NCI-H187 treated with DMSO at 0.1 percent for 48 hours (cell line): ENCODE measurements around the gene SULF2.
A peak's percentile ranks its signal among the peaks of the same experiment; 100 is the strongest.
"Not testable (repeated sequence)": the region's sequence is repeated elsewhere in the genome, so short reads cannot be mapped to it uniquely, and the experiment has no call there.

Experiments
- DNase-seq: peaks from one replicate; lab custom pipeline; 2025; lab: John Stamatoyannopoulos, UW

The SULF2 gene

DNA sequence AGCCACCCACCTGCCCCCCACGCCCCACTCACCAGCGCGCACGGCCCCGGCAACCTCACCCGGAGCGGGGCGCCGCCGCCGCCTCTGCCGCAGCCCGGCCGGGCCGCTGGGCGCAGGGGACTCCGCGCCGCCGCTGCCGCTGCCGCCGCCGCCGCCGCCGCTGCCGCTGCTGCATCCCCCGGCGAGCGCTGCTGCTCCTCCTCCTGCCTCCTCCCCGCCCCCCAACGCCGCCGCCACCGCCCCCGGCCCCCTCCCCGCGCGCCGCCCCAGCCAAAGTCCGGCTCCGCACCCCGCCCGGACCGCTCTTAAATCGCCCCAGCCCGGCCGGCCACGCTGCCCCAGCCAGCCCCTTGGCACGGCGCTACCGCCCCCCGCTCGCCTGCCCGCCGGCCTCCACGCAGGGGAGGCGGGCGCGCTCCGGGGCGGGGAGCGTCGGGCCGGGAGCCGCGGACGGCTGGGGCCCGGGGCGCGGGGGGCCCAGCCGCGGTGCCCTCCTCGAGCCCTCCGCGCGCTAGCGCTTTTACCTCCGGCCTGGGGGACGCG lies at the start of gene SULF2:
TSS of gene SULF2 (minus strand) at position 171 of the 543 bp plus-strand sequence. CDS start 28,118 bp downstream, outside the sequence.
- no peak for DNase-seq

DNA sequence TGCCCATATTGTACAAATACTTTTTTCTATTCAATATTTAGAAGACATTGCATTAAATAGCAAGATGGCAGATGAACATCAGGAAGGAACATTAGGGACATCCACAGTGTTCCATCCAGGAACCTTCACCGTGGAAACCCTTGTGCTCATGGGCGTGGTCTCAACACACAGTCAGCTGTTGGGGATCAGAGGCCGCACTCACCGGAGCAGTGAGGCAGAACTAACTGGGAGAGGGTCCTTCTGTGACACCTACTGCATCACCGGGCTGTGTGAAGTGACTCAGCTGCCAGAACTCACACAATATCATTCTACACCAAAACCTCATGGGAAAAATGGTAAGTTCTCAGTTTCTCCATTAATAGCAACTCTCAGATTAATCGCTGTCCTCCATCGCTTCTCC lies 46.4 kb upstream of the SULF2 start:
- DNase-seq = not testable (repeated sequence)

DNA sequence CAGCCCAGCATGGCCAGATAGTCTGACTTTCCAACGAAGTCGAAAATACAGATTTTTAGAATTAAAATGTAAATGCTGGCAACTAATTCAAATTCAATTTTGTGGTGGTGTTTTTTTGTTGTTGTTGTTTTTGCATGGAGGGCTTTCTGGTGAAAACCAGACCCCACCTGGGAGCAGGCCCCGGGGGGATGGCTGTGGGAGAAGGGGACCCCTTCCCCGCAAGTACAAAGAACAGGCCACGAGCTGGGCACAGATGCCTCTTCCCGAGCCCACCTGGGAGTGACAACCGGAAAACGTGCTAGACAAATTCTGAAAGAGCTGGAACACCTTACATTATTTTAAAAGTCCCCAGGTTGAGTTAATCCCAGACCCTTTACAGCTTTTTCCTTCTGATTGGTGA lies 41.4 kb upstream of the SULF2 start:
- not testable (repeated sequence) for DNase-seq

DNA sequence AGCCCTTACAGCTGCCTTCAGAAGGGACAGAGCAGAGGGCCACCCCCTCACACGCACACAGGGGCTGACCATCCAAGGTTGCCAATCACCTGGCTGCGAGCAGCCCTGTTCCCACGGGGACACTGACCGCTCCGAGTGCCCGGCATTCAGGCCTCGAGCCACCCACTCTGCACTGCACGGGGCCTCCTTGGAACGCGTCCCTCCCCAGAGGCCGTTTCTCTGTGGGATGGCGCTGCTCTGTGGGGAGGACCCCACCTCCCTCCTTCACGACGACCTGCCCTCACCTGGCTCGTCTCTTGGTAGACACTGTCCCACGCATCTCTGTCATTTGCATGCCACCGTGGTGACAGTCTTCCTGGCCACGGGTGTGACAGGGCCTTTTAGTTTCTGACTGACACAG lies 40.7 kb upstream of the SULF2 start:
- DNase-seq = not testable (repeated sequence)

DNA sequence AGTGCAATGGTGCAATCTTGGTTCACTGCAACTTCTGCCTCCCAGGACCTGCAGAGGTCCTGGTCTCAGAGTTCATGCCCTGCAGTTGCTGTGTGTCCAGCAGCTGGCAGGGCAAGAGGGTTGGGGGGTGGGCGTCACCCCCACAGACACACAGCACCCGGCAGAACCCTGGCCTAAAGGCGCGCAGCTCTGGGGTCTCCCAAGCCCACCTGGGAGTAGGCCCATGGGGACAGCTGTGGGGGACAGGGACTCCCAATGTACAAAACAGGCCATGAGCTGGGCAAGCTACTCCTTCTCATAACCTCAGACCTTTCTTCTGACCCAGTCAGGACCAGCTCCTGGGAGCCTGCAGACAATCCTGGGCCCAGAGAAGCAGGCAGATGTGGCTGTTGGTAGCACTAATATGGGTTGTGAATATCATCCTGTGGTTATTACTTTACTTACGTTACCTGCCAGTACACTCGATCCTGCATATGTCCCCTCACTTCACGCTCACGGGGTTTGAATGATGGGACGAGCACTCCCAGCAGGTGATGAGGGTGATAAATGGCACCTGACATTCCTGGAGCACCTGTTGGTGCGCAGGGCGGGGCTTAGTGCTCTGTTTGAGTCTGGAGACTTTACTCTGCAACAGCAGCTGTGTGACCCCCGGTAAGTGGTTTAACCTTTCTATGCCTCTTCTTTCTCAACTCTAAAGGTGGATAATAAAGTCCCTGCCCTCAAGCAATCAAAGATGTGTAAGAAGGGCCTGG lies 39.9 kb upstream of the SULF2 start:
- DNase-seq = peak; percentile 80

DNA sequence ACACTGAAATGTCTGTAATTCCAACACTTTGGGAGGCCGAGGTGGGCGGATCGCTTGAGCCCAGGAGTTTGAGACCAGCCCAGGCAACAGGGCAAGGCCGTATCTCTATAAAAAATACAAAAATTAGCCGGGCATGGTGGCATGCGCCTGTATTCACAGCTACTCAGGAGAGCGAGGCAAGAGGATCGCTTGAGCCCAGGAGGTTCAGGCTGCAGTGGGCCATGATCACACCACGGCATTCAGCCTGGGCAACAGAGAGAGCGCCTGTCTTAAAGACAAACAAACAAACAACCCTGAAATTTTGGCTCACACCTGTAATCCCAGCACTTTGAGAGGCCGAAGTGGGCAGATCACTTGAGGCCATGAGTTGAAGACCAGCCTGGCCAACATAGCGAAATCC lies 38.7 kb upstream of the SULF2 start:
- DNase-seq = not testable (repeated sequence)

DNA sequence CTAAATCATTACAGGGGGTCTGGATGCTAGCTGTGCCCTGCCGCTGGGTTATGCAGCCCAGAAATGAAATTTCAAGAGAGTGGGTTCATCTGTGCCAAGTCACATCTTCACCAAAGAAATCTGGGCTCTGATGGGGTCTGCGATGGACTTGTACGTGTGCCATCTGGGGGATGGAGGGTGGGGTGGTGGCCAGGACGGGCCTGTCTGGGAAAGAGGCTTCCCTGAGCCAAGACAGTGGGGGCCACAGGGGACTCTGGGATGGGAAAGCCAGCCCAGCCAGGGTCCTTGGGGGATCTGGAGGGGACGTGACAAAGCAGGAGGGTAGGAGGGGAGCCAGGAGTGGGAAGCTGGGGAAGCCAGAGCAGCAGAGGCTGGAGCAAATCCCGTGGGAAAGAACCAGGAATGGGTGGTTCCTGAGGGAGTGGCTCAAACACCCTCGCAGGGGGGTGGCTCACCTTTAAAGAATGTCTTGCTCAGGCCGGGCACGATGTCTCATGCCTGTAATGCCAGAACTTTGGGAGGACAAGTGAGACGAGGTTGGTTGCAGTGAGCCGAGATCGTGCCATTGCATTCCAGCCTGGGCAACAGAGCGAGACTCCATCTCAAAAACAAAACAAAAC lies 36.3 kb upstream of the SULF2 start:
- no peak for DNase-seq

DNA sequence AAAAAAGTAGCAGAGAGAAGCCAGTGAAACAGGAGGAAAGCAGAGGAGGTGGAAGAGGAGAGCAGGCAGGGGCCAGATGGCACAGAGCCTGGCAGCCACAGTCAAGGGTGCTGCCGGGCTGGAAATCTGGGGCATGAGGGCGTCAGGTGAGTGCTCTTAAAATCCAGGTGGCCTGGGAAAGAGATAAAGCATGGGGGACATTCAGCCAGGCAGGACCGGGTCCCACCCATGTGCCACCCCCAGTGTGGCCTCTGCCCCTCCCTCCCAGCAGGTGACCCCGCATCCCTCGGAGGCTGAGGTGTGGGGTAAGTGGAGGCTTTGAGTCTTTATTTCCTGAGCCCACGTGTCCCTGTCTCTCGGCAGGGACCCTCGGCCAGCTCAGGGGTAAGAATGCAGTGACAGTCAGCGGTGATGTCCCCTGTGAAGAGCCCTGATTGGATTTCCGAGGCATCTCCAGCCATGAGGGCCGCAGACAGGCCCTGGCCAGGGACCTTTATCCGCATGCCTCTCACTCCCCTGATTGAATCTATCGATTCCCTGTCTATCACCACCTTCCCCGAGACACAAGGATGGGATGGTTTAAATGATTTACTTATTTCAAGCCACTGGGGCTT lies 33.8 kb upstream of the SULF2 start:
- no peak for DNase-seq

DNA sequence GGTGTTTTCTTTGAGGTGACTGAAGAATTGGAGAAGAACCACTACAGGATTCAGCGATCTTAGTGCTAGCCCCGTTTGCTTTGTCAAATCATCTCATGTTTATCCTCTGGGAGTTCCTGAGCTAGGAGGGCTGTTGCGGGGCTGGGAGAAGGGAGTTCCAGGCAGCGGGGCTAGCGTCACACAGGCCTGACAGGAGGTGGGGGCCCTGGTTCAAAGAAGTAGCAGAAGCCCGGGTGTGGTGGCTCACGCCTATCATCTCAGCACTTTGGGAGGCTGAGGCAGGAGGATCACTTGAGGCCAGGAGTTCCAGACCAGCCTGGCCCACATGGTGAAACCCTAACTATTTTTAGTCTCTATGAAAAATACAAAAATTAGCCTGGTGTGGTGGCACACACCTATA lies 33.2 kb upstream of the SULF2 start:
- DNase-seq = no peak

DNA sequence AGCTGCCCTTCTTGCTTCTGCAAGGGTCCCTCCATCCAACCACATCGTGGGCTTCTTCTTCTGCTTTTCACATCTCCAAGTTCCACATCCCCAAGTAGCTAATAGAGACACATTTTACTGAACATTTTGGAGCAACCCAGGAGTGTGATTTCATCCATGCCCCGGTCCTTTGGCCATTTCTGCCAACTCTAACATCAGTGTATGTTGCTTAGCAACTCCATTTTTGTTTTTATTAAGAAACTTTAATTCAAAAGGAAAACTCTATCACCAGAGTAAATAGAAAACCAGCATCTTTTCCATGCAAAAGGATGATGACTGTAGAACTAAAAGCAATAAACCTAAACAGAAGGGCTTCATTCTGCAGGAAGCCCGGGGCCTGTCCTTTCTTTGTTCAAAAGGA lies 32.7 kb upstream of the SULF2 start:
- no peak for DNase-seq

DNA sequence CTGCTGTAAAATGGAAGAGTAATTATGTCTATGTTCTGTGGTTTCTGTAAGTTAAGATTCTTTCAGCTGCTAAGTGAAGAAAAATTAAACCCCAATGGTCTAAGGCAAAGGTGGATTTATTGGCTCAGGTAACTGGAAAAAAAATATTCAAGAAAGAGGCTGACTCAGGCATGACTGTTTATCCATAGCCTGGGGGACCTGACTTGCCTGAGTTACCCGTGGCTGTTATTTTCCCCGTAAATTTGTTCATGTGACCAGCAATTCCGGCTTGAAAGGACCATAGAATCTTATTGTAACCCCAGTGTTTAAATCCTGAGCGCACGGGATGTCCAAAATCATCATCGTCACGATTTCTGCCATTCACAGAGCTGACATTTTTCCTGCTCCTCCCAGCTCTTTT lies 32.3 kb upstream of the SULF2 start:
- DNase-seq = no peak

DNA sequence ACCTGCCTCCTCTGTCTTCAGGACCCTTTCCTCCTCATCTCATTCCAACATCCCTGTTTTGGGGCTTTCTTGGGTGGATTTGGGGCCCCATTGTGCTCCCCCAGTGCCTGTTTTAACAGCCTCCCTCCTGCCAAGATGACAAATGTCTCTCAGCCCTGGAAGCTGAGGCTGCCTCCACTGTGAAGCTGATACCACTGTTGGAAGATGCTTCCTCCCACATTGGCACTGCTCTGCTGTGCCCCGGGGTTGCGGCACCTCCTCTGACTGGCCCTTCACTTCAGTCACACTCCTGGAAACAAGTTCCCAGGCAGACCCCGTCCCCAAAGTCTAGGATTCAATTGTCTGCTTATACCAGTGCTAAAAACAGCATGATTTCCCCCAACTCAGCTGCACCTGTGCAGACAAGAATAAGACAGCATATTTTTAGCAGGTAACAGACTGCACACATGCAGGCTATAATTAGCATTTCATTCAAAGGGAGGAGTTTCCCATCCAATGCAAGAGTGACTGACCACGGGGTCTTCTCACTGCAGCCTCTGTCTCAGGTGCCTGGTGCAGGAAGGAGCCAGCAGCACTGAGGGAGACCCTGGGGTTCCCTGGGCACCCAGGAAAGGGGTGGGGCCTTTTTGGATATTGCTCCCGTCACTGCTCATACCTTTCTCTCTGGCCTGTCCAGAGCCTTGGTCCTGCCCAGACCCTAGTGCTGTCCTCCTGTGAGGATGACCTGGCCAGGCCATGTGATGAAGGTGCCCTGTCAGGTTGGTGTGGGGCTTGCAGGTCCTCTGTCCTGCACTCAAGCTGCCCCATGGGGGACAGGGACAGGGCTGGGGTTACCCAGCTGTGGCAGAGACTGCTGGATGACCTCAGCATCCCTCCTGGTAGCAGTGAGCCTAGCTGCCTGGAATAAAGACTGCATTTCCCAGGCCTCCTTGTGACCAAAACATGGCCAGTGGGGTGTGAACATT lies 31.5 kb upstream of the SULF2 start:
- DNase-seq = no peak

DNA sequence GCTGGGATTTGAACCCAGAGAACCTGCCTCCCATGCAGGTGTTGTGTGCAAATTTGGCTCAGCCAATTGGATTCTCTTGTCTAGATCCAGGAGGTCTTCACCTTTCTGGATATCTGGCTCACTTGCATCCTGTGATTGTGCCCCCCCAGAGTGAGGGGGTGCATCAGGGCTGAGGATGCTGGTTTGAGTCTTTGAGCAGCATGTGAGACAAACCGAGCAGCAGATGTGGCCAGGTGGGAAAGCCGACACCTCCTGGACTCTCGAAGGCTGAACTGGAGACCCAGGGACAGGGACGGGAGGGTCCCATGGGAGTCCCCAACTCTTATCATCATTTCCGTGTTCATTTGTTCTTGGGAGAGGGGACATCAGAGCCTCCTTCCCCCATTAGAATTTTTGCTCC lies 30.6 kb upstream of the SULF2 start:
- no peak for DNase-seq

DNA sequence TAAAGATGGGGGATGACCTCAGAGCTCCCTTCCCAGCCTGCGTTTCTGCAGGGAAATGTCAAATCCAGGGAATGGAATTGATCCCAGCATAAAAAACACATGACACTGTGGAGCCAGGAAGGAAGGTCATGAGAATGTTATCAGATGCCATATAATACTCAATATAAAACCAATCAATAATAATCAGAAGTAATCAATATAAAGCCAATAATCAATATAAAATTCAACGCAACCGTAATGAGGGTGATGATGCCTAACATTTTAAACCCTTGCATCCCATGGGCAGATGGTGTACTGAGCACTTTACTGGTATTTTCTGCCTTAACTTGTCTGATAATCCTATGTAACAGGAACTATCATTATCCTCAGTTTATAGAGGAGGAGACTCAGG lies 30.1 kb upstream of the SULF2 start:
- DNase-seq = no peak

DNA sequence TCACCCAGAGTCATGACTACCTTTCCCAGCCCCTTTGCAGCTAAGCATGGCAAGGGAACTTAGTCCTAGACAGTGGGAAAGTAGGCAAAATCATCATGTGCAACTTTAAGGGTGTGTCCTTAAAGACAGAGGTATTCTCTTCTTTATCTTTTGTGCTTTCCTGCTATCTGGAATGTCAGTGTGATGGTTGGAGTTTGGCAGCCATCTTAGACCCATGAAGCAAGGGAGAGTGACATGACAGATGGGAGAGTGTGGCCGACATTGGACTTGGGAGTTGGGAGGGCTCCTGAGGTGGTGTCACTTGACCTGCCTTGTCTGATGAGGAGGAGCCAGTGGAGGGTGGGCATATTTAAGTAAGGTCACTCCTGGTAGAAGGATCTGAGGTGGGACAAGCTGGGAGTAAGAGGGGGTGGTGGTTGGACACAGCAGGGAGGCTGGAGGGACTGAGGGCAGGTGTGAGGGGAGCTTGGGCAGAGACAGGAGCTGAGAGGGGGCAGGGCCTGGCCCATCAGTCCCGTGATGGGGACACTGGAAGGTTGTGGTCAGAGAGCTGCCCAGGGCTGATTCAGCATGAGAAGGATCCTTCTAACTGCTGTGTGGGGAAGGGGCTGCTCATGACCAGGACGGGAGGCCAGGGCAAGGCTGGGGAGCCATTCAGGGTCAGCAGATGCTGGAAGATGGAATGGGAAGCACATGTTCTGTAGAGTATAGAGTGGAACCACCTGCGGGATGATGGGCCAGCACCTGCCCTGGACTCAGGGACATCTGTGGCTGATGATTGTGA lies 29.5 kb upstream of the SULF2 start:
- DNase-seq = no peak

DNA sequence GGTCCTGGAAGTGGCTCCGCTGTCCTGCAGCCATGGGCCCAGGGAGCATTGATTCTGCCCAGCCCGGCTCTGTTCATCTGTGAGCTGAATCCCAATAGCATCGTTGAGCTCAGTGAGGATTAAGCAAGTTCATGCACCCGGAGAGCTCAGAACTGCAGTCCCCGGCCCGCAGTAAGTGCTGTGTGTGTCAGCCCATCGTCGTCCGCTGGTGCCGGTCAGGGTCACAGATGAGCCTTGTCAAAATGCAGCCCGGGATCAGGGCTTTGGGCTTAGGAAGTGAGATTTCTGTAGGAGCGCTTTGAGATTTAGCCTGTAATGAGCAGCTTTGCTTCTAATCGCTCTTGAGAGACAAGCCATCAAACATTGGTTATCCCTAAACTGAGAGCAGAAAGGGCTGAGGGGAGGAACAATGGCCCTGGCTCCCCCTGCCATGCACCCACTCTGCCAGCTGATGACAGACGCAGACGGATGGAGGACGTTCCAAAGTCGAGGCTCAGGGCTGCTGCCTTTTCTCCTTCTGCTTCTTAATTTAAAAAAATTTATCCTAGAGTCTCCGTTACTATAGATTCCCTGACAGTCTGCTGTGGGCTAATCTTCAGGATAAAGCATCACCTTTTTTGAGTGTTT lies 25.6 kb upstream of the SULF2 start:
- no peak for DNase-seq

DNA sequence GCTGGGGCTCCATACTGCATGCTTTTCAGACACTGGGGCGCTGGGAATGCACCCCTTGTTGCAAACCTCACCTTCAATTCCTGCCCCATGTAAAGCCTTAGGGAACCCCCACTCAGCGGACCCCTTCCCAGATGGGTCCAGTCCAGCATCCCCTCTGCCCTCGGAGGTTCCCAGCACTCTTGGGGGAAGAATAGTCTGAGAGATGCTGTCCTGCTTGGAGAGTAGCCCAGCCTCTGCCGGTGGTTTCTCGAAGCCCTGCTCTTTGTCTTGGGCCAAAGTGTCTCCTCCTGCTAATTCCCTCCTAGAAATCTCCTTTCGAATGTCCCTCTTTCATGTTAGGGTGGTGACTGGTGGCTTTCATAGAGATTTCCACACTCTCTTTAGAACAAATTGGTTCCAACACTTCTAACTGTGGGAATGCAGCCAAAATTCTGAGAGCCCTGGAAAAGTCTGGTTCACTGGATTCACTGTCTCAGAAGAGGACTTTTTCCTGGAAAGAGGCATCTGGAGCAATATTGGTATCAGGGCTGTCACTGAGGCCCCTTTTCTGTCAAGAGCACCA lies 24.9 kb upstream of the SULF2 start:
- DNase-seq = no peak

DNA sequence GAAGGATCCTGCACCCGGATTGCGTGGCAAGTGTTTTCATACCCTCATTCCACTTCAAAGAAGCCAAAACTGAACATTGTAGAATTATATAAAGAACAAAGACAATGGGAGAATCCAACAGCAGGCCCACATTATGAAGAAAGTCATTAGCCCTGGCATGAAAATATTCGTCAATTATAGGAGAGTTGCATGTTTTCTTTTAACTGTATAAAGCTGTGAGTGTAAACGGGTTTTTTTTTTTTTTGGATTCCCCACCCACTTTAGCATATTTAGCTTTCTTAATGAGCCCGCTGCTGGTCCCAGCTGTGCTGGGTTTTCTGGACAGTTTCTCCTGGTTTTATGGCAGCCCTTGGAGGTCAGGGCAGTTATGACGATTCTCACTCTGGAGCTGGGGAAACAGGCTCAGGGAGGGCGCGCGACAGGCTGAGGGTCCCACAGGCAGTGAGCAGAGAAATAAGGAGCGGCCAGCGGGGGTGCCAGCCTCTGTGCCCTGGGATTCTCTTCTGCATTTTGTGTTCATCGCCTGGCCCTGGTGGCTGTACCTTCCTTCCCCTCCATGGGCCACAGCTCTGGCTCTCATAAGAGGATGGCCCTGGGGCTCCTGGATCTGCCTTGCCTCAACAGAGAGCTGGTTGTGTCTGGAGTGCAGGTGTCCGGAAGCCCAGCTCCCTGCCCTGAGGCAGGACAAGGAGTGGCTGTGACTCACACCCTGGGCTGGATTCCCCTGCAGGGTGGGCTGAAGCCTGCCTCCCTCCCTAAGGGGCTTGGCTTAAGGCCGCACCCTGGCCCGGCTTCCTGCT lies 24.1 kb upstream of the SULF2 start:
- no peak for DNase-seq

DNA sequence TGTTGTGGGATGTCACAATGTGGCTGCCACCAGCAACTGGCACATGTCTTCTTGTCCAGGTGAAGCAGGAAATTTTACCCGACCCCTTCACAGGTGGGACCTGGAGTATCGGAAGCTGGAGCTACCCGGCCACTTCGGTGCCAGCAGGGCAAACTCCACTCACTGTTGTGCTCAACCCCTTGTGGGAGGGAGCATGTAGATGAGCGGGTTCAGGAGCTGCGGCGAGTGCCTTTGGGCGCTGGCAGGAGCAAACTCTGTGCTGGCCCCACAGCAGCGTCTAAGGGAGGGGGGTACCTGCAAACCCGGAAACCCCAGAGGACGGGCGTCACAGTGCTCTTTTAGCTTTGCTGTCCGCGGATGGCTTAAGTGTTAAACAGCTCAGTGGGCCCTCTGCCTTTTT lies 20.7 kb upstream of the SULF2 start:
- DNase-seq = no peak
